Retina (tissue), 1 donor: ENCODE data around the gene SAMD3.
"Not testable (repeated sequence)": the region's sequence is repeated elsewhere in the genome, so short reads cannot be mapped to it uniquely, and the experiment has no call there.

Source experiments
- DNase-seq: peaks from one replicate; pipeline ENCODE4 v3.0.0-alpha.2; 2016

SAMD3 gene

GRCh38 chr6:130207979-130208649, 14.6 kb downstream of the SAMD3 start:
- DNase-seq, result no peak

- DNase-seq, result no peak
Observed at GRCh38 chr6:130206479-130206878, 16.3 kb downstream of the SAMD3 start.

GRCh38 chr6:130204322-130204721, 18.4 kb downstream of the SAMD3 start:
- no peak for DNase-seq

GRCh38 chr6:130203370-130203769, 19.4 kb downstream of the SAMD3 start:
- DNase-seq, result no peak

- no peak for DNase-seq
Observed at GRCh38 chr6:130202782-130203181, 20.0 kb downstream of the SAMD3 start.

- no peak for DNase-seq
Observed at GRCh38 chr6:130200020-130200419, 22.7 kb downstream of the SAMD3 start.

GRCh38 chr6:130198483-130199035, 24.2 kb downstream of the SAMD3 start:
- DNase-seq, result no peak

GRCh38 chr6:130197816-130198482, 24.8 kb downstream of the SAMD3 start:
- not testable (repeated sequence) for DNase-seq

- DNase-seq, result not testable (repeated sequence)
Observed at GRCh38 chr6:130194434-130194833, 28.3 kb downstream of the SAMD3 start.

- DNase-seq, result no peak
Observed at GRCh38 chr6:130190701-130191690, 31.8 kb downstream of the SAMD3 start.

GRCh38 chr6:130189531-130190397, 33.0 kb downstream of the SAMD3 start:
- no peak for DNase-seq

GRCh38 chr6:130188207-130188899, 34.4 kb downstream of the SAMD3 start:
- DNase-seq, result no peak

- no peak for DNase-seq
Observed at GRCh38 chr6:130187335-130188206, 35.2 kb downstream of the SAMD3 start.

- DNase-seq, result no peak
Observed at GRCh38 chr6:130185658-130186057, 37.1 kb downstream of the SAMD3 start.

- no peak for DNase-seq
Observed at GRCh38 chr6:130183271-130184222, 39.2 kb downstream of the SAMD3 start.

GRCh38 chr6:130182466-130182865, 40.3 kb downstream of the SAMD3 start:
- DNase-seq, result no peak

- DNase-seq, result no peak
Observed at GRCh38 chr6:130178692-130179091, 44.1 kb downstream of the SAMD3 start.

GRCh38 chr6:130176378-130176777, 46.4 kb downstream of the SAMD3 start:
- no peak for DNase-seq

GRCh38 chr6:130173377-130174004, 49.3 kb downstream of the SAMD3 start:
- not testable (repeated sequence) for DNase-seq
